22Rv1 (cell line): ENCODE data around the gene ERFL.

ENCODE experiments used
- CTCF ChIP-seq: fragments of 450-650 bp; IDR thresholded peaks from 2 replicates; pipeline ENCODE4 v1.5.1; 2017; ENCODE audit warnings: mild to moderate bottlenecking
- ZFX ChIP-seq: fragments of 450-650 bp; IDR thresholded peaks from 2 replicates; pipeline ENCODE4 v1.6.1; 2017; ENCODE audit warnings: antibody characterized with exemption, borderline replicate concordance

GRCh38 chr19:41897820-41898219 is 30.4 kb downstream of the ERFL start:
- TF ChIP-seq CTCF (no peak), ZFX (no peak)
